ENCODE results near the gene ZNF544. TPM values are rescaled to one million over a fixed set of nuclear protein-coding genes. Genes with fewer than 3 reads are reported as not detected.

Gene ZNF544
- total RNA-seq, 1 experiment from 2014 or later: 63.8 TPM

DNA sequence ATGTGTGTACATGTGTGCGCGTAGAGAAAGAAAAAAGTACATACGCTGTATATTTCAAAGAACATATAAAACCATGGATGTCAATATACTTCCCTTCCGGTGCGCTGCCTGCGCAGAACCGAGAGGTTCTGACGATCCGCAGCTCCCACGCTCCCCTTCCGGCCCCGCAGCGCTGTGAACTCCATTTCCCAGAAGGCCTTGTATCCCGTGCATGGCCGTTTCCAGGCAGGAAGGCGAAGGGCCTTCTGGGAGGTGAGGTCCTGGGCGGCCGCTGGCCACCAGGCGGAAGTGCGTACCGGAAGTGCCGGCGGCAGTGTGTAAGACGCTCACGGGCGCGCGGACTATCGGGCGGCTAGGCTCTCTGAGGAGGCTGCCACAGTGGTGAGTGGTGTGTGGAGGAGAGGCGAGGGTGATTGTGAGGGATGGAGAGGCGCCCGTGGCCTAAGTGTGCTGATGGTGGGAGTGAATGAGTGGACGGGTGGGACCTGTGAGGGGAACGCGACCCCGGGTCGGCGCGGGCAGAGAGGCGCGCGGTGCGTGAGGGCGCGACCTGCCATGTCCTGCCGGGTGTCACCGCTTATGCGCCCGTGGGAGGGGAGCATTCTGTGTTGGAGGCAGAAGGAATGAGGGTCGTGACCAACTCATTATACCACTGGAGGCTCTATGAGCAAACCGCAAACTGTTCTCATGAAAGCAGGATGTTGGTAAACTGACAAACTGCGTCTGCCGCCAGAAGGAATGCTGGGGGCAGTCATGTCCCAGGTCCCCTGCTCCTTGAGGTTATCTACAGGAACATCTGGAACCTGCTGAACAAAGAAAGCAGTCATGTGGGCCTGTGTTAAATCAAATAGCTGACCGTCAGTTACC is 76.6 kb downstream of the ZNF544 start, which contains the start of gene ERVK3-1 (continued):
- TF ChIP-seq, protein P1, sequence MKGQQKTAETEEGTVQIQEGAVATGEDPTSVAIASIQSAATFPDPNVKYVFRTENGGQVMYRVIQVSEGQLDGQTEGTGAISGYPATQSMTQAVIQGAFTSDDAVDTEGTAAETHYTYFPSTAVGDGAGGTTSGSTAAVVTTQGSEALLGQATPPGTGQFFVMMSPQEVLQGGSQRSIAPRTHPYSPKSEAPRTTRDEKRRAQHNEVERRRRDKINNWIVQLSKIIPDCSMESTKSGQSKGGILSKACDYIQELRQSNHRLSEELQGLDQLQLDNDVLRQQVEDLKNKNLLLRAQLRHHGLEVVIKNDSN (CRISPR knock-in tag; IDR thresholded peaks at IDR 0.05): peak; percentile 66
- TF ChIP-seq JUN (CRISPR knock-in tag; IDR thresholded peaks at IDR 0.05) (0 out of 2 replicates have a peak, but pooled peaks have one; percentile 26), ZNF263 (CRISPR knock-in tag; IDR thresholded peaks at IDR 0.05; ENCODE audit: low read depth) (no peak), FOXP1 (CRISPR knock-in tag; IDR thresholded peaks at IDR 0.05; ENCODE audit: borderline replicate concordance) (peak; percentile 93; the same call in 1 of the 2 replicates), ZNF416 (CRISPR knock-in tag; IDR thresholded peaks at IDR 0.05) (no peak), OVOL2 (CRISPR knock-in tag; IDR thresholded peaks at IDR 0.05; ENCODE audit: borderline replicate concordance) (no peak), ZNF671 (CRISPR knock-in tag; IDR thresholded peaks at IDR 0.05) (no peak), CREB1 (CRISPR knock-in tag; IDR thresholded peaks at IDR 0.05) (no peak), ETV6 (CRISPR knock-in tag; IDR thresholded peaks at IDR 0.05) (peak; percentile 87), NFE2L1 (CRISPR knock-in tag; IDR thresholded peaks at IDR 0.05) (peak; percentile 89), HMGA2 (CRISPR knock-in tag; IDR thresholded peaks at IDR 0.05) (no peak)
- TF ChIP-seq, protein P2, sequence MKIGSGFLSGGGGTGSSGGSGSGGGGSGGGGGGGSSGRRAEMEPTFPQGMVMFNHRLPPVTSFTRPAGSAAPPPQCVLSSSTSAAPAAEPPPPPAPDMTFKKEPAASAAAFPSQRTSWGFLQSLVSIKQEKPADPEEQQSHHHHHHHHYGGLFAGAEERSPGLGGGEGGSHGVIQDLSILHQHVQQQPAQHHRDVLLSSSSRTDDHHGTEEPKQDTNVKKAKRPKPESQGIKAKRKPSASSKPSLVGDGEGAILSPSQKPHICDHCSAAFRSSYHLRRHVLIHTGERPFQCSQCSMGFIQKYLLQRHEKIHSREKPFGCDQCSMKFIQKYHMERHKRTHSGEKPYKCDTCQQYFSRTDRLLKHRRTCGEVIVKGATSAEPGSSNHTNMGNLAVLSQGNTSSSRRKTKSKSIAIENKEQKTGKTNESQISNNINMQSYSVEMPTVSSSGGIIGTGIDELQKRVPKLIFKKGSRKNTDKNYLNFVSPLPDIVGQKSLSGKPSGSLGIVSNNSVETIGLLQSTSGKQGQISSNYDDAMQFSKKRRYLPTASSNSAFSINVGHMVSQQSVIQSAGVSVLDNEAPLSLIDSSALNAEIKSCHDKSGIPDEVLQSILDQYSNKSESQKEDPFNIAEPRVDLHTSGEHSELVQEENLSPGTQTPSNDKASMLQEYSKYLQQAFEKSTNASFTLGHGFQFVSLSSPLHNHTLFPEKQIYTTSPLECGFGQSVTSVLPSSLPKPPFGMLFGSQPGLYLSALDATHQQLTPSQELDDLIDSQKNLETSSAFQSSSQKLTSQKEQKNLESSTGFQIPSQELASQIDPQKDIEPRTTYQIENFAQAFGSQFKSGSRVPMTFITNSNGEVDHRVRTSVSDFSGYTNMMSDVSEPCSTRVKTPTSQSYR (CRISPR knock-in tag; IDR thresholded peaks at IDR 0.05): no peak
- TF ChIP-seq, protein P3, sequence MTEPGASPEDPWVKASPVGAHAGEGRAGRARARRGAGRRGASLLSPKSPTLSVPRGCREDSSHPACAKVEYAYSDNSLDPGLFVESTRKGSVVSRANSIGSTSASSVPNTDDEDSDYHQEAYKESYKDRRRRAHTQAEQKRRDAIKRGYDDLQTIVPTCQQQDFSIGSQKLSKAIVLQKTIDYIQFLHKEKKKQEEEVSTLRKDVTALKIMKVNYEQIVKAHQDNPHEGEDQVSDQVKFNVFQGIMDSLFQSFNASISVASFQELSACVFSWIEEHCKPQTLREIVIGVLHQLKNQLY (CRISPR knock-in tag; IDR thresholded peaks at IDR 0.05): no peak
- TF ChIP-seq, protein P4, sequence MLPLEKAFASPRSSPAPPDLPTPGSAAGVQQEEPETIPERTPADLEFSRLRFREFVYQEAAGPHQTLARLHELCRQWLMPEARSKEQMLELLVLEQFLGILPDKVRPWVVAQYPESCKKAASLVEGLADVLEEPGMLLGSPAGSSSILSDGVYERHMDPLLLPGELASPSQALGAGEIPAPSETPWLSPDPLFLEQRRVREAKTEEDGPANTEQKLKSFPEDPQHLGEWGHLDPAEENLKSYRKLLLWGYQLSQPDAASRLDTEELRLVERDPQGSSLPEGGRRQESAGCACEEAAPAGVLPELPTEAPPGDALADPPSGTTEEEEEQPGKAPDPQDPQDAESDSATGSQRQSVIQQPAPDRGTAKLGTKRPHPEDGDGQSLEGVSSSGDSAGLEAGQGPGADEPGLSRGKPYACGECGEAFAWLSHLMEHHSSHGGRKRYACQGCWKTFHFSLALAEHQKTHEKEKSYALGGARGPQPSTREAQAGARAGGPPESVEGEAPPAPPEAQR (CRISPR knock-in tag; IDR thresholded peaks at IDR 0.05): no peak
- TF ChIP-seq, protein P5, sequence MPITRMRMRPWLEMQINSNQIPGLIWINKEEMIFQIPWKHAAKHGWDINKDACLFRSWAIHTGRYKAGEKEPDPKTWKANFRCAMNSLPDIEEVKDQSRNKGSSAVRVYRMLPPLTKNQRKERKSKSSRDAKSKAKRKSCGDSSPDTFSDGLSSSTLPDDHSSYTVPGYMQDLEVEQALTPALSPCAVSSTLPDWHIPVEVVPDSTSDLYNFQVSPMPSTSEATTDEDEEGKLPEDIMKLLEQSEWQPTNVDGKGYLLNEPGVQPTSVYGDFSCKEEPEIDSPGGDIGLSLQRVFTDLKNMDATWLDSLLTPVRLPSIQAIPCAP (CRISPR knock-in tag; IDR thresholded peaks at IDR 0.05): no peak
- TF ChIP-seq, protein P6, sequence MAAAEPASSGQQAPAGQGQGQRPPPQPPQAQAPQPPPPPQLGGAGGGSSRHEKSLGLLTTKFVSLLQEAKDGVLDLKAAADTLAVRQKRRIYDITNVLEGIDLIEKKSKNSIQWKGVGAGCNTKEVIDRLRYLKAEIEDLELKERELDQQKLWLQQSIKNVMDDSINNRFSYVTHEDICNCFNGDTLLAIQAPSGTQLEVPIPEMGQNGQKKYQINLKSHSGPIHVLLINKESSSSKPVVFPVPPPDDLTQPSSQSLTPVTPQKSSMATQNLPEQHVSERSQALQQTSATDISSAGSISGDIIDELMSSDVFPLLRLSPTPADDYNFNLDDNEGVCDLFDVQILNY (CRISPR knock-in tag; IDR thresholded peaks at IDR 0.05): no peak

DNA sequence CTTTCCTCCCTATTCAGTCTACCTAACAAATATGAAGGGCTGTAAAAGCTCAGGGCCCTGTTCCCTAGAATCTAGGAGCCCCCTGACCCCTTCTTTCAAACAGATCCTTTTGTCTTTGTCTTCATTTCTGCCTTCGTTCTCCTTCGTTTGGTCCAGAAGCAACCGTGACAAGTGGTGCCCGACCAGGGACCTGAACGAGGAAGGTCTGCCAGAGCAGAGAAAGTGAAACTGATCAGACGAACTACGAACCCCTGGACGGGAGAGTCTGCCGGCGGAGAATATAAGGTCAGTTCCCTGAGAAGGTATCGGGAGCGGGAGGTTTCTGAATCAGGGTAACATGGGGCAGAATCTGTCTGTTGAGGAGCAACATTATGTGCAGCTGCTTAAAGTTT is 77.2 kb downstream of the ZNF544 start:
- no peaks in the 10 kb centered on the region for H3K9me3 Mint-ChIP-seq
- H3K27me3 Mint-ChIP-seq (ENCODE audit: low read depth): no peaks in the 10 kb centered on the region
- TF ChIP-seq, protein P6 (CRISPR knock-in tag; IDR thresholded peaks at IDR 0.05): no peak
- TF ChIP-seq, protein P7, sequence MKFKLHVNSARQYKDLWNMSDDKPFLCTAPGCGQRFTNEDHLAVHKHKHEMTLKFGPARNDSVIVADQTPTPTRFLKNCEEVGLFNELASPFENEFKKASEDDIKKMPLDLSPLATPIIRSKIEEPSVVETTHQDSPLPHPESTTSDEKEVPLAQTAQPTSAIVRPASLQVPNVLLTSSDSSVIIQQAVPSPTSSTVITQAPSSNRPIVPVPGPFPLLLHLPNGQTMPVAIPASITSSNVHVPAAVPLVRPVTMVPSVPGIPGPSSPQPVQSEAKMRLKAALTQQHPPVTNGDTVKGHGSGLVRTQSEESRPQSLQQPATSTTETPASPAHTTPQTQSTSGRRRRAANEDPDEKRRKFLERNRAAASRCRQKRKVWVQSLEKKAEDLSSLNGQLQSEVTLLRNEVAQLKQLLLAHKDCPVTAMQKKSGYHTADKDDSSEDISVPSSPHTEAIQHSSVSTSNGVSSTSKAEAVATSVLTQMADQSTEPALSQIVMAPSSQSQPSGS (CRISPR knock-in tag; IDR thresholded peaks at IDR 0.05; ENCODE audit: borderline replicate concordance, low read depth): no peak
- no peak for TF ChIP-seq FOXJ3 (CRISPR knock-in tag; IDR thresholded peaks at IDR 0.05; ENCODE audit: borderline replicate concordance)
- TF ChIP-seq, protein P8, sequence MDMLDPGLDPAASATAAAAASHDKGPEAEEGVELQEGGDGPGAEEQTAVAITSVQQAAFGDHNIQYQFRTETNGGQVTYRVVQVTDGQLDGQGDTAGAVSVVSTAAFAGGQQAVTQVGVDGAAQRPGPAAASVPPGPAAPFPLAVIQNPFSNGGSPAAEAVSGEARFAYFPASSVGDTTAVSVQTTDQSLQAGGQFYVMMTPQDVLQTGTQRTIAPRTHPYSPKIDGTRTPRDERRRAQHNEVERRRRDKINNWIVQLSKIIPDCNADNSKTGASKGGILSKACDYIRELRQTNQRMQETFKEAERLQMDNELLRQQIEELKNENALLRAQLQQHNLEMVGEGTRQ (CRISPR knock-in tag; IDR thresholded peaks at IDR 0.05): no peak
- no peak for TF ChIP-seq MXD4 (CRISPR knock-in tag; IDR thresholded peaks at IDR 0.05; ENCODE audit: borderline replicate concordance)
- TF ChIP-seq SOX15 (CRISPR knock-in tag; IDR thresholded peaks at IDR 0.05): no peak
- TF ChIP-seq ESRRA (CRISPR knock-in tag; IDR thresholded peaks at IDR 0.05; ENCODE audit: borderline replicate concordance): no peak
- no peak for TF ChIP-seq EMX1 (CRISPR knock-in tag; IDR thresholded peaks at IDR 0.05)
- no peak for TF ChIP-seq ATF1 (CRISPR knock-in tag; IDR thresholded peaks at IDR 0.05)
- peaks cover 22% of the 10 kb centered on the region for H3K4me1 Mint-ChIP-seq
- no peak for ATAC-seq
- no peak for DNase-seq (ENCODE audit: low spot score)
- H3K36me3 Mint-ChIP-seq: peaks cover 37% of the 10 kb centered on the region
- H3K27ac Mint-ChIP-seq: no peak overlapping the region
- POLR2A ChIA-PET: no interaction called here
- CTCF ChIA-PET: interaction anchor here (0.9 kb wide), 1 partner anchor 33 kb away, joined by 4 read pairs; no protein-coding TSS in a partner anchor
- H3K4me3 Mint-ChIP-seq: peak overlapping the region; percentile 100

Measured in WTC11 (cell line).